Thyroid gland (tissue), 4 donors: ENCODE data around the gene UBE2L3. TPM values are rescaled to one million over a fixed set of nuclear protein-coding genes. Genes with fewer than 3 reads are reported as not detected.

Source experiments
- DNase-seq, 2 donors: peaks; one replicate each; pipeline ENCODE4 v3.0.0-alpha.2; 2019
- H3K27ac ChIP-seq, 3 donors: fragments of 200-600 bp; sonication (generic); 1 replicate in 2 of 3; 2 replicates in 1 of 3; pipeline ENCODE4 v1.5.1; 2016 to 2019; ENCODE audit warnings: mild to moderate bottlenecking in 1 of 3, moderate library complexity in 1 of 3
- H3K27me3 ChIP-seq: fragments of 200-600 bp; sonication (generic); one replicate; pipeline ENCODE4 v1.5.1; 2019
- H3K36me3 ChIP-seq, 2 donors: fragments of 200-600 bp; sonication (generic); one replicate each; pipeline ENCODE4 v1.5.1; 2016 to 2019
- H3K4me1 ChIP-seq, 2 donors: fragments of 200-600 bp; sonication (generic); one replicate each; pipeline ENCODE4 v1.5.1; 2017 to 2019
- H3K4me3 ChIP-seq, 3 donors: fragments of 200-600 bp; sonication (generic); replicated peaks in 1 of 3; 1 replicate in 2 of 3; 2 replicates in 1 of 3; pipeline ENCODE4 v1.5.1; 2016; ENCODE audit warnings: mild to moderate bottlenecking in 1 of 3
- H3K9me3 ChIP-seq: fragments of 200-600 bp; sonication (generic); one replicate; pipeline ENCODE4 v1.5.1; 2017
- POLR2A ChIP-seq, 2 donors: fragments of 450-650 bp; IDR thresholded peaks; one replicate each; pipeline ENCODE4 v1.6.1; 2017; ENCODE audit warnings: antibody characterized with exemption in 2 of 2, mild to moderate bottlenecking in 2 of 2, moderate library complexity in 1 of 2
- WGBS, 2 donors: methylation state at CpG; one replicate each; pipeline ENCODE4 v1.1.5; 2017; 5-methylcytosine and 5-hydroxymethylcytosine counted together
- intact Hi-C: fragments of 100-400 bp; cut with DNase I; formaldehyde crosslinking; loops from one replicate; pipeline ENCODE4 v1.15.1; 2023
- total RNA-seq, 4 donors: library from RNA; depleted of rRNA; stranded (reverse); fragments of >200 nt; gene quantifications; one replicate each; pipeline ENCODE4 v1.2.3, GENCODE V29; 2016
- TF ChIP-seq, protein P1 (sequence below), 6 experiments: fragments of 200-600 bp in 3 of 6; fragments of 450-650 bp in 3 of 6; sonication (generic) in 3 of 6; IDR thresholded peaks; one replicate each; pipeline ENCODE4 v1.5.1; 2016 to 2019; ENCODE audit warnings: antibody characterized with exemption in 6 of 6, mild to moderate bottlenecking in 2 of 6, inconsistent platforms in 1 of 6, moderate library complexity in 1 of 6

UBE2L3 gene
- total RNA-seq, 4 donors from 2014 or later = 38.2 to 61.9 (median 47.5) TPM

DNA sequence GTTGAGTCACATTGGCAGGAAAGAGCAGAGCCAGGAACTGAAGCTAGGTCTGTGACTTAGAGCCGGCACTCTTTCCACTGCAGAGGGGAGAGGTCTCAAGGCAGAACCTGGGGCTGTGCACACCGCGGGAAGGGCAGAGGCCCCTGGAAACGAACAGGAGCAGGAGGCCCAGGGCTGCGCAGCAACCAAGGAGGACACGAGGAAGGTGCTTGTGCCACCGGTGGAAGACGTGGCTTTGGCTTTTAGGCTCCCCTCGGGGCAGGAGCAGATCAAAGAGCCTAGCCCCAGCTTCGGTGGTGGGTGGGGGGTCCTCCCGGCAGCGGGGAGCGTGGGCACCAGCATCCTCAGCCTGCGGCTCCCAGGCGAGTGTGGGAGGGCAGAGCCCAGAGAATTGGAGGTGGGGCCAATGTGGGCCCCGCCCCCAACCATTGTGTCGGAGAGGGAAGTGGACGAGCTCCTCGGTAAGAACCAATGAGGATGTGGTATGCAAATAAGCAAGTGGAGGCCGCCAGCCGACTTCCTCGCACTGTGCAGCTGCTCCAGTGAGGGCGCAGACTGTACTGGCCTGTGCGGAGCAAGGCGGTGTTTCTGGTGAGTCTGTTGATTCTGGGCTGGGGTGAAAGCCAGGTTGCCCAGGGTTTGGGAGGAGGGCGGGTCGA, 64.9 kb downstream of the UBE2L3 start, which contains the start of gene CCDC116:
TSS of gene CCDC116 (plus strand) at position 524 of the 659 bp plus-strand sequence. CDS start 422 bp downstream, outside the sequence.
- peaks cover 10 to 12% of the 10 kb centered on the region in 2 donors for H3K4me1 ChIP-seq
- no peaks in the 10 kb centered on the region for H3K36me3 ChIP-seq
- no peak for DNase-seq
- H3K27ac ChIP-seq = no peak within 1 kb of the TSS
- no peak within 1 kb of the TSS for H3K4me3 ChIP-seq
- TF ChIP-seq, protein P1, sequence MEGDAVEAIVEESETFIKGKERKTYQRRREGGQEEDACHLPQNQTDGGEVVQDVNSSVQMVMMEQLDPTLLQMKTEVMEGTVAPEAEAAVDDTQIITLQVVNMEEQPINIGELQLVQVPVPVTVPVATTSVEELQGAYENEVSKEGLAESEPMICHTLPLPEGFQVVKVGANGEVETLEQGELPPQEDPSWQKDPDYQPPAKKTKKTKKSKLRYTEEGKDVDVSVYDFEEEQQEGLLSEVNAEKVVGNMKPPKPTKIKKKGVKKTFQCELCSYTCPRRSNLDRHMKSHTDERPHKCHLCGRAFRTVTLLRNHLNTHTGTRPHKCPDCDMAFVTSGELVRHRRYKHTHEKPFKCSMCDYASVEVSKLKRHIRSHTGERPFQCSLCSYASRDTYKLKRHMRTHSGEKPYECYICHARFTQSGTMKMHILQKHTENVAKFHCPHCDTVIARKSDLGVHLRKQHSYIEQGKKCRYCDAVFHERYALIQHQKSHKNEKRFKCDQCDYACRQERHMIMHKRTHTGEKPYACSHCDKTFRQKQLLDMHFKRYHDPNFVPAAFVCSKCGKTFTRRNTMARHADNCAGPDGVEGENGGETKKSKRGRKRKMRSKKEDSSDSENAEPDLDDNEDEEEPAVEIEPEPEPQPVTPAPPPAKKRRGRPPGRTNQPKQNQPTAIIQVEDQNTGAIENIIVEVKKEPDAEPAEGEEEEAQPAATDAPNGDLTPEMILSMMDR (IDR thresholded peaks at IDR 0.05) = no peak
- no peak for TF ChIP-seq POLR2A (IDR thresholded peaks at IDR 0.05)
- H3K9me3 ChIP-seq = no peaks in the 10 kb centered on the region
- no peaks in the 10 kb centered on the region for H3K27me3 ChIP-seq
- intact Hi-C loops = no loop called here
- WGBS, 2 donors = 86 to 87% methylated on average over 17 to 25 of the region's 27 CpGs

DNA sequence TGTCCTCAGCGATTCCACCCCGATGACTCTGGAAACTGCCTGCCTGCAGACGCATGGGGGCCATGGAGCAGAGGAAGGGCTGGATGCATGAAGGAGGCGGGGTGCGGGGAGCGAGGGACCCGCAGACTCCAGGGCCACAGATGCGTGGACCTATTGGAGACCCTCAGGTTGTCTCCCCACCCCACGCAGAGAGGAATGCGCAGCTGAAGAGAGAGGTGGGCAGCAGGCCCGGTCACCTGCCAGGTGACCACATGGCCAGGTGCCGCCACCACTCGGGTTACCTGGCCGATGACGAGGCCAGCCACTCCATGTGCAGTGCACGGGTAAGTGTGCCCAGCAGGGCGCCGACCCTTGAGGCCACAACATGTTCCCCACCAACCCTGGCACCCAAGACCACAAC, 65.4 kb downstream of the UBE2L3 start:
- Histone ChIP-seq H3K4me1 (peaks cover 10 to 12% of the 10 kb centered on the region in 2 donors), H3K27me3 (no peaks in the 10 kb centered on the region), H3K9me3 (no peaks in the 10 kb centered on the region), H3K27ac (no peak overlapping the region), H3K36me3 (no peaks in the 10 kb centered on the region), H3K4me3 (no peak overlapping the region)
- intact Hi-C loops = no loop called here
- 91 to 94% methylated on average over 16 to 18 of the region's 18 CpGs for WGBS, 2 donors
- TF ChIP-seq, protein P1 (IDR thresholded peaks at IDR 0.05) = no peak
- no peak for TF ChIP-seq POLR2A (IDR thresholded peaks at IDR 0.05)
- DNase-seq = no peak

DNA sequence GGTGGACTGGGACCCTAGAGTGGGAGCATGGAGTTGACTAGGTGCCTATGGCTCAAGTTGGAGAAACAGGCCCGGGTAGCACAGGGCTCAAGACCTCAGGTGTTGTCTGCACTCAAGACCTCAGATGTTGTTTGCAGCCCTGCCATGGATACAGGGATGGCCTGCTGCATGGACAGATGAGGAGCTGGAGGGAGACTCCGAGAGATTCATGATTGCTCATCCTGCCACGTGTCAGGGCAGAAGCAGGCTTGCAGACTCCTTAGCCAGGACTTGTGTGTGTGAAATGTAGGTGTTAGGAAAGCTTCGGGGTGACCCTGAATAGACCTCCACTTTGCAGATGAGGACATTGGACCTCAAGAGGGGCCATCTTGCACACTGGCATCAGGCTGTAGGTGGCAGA, 66.0 kb downstream of the UBE2L3 start:
- DNase-seq = no peak
- H3K4me1 ChIP-seq = peaks cover 11 to 13% of the 10 kb centered on the region in 2 donors
- WGBS, 2 donors = 100% methylated on average over 2 to 4 of the region's 4 CpGs
- no peaks in the 10 kb centered on the region for H3K36me3 ChIP-seq
- intact Hi-C loops = no loop called here
- H3K27ac ChIP-seq = no peak overlapping the region
- no peak overlapping the region for H3K4me3 ChIP-seq
- H3K27me3 ChIP-seq = no peaks in the 10 kb centered on the region
- TF ChIP-seq, protein P1 (IDR thresholded peaks at IDR 0.05) = no peak
- no peak for TF ChIP-seq POLR2A (IDR thresholded peaks at IDR 0.05)
- H3K9me3 ChIP-seq = no peaks in the 10 kb centered on the region

DNA sequence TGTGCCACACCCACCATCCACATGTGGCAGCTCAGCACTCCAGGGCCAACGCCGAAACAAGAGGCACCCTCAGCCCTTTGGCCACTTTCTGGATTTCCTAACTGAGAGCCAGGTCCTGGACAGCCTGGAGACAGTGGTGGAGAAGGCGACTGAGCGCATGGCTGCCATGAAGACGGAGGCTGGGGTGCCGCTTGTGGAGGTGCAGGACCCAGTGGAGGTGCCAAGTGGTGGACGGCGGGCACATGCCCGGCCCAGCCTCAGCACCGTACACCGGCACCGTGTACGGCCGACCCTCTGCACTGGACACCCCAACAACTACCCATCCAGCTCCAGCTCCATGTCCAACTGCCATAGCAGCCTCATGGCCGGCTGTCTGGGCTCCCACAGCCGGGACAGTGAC, 66.6 kb downstream of the UBE2L3 start:
- TF ChIP-seq, protein P1 (IDR thresholded peaks at IDR 0.05) = no peak
- no peak for TF ChIP-seq POLR2A (IDR thresholded peaks at IDR 0.05)
- no peaks in the 10 kb centered on the region for H3K36me3 ChIP-seq
- no peak for DNase-seq
- intact Hi-C loops = no loop called here
- no peaks in the 10 kb centered on the region for H3K27me3 ChIP-seq
- WGBS, 2 donors = 96 to 99% methylated on average over 14 of the region's 16 CpGs
- no peaks in the 10 kb centered on the region for H3K9me3 ChIP-seq
- no peak overlapping the region for H3K4me3 ChIP-seq
- peaks cover 7% of the 10 kb centered on the region in 2 donors for H3K4me1 ChIP-seq
- H3K27ac ChIP-seq = no peak overlapping the region

DNA sequence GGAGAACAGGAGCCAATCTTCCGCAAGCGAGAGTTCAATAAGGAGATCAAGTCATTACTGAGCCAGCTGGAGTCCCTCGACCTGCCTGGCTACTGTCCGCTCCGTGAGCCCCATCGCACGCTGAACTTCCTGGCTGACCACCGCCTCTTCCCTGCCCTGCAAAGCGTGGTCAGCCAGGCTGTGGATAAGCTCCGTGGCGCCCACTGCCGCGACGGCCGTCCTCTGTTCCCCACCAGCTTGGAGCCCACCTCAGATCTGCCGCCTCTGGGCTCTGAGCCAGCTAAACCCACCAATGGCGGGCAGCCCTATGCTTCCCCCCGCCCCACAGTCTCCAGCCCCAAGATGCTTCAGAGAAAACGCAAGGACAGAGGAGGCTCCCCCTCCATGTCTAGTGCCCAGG, 67.3 kb downstream of the UBE2L3 start:
- H3K4me3 ChIP-seq = no peak overlapping the region
- no peak overlapping the region for H3K27ac ChIP-seq
- peaks cover 6 to 9% of the 10 kb centered on the region in 2 donors for H3K4me1 ChIP-seq
- H3K27me3 ChIP-seq = no peaks in the 10 kb centered on the region
- no peak for DNase-seq
- intact Hi-C loops = no loop called here
- 83 to 87% methylated on average over 11 to 19 of the region's 19 CpGs for WGBS, 2 donors
- TF ChIP-seq, protein P1 (IDR thresholded peaks at IDR 0.05) = no peak
- TF ChIP-seq POLR2A (IDR thresholded peaks at IDR 0.05) = no peak
- no peaks in the 10 kb centered on the region for H3K36me3 ChIP-seq
- no peaks in the 10 kb centered on the region for H3K9me3 ChIP-seq
